ENCODE measurements around the gene STIM2. TPM values are rescaled to one million over a fixed set of nuclear protein-coding genes. Genes with fewer than 3 reads are reported as not detected.

Gene STIM2
- total RNA-seq, 1 experiment from 2014 or later: 15.5 TPM

- Histone ChIP-seq H3K9me2 (replicated peaks; ENCODE audit: low read length) (no peaks in the 10 kb centered on the region), H3K9ac (ENCODE audit: low read length) (no peak overlapping the region), H3K4me1 (ENCODE audit: insufficient read depth, low read length) (no peaks in the 10 kb centered on the region), H3K27ac (ENCODE audit: low read length) (no peak overlapping the region), H3K9me3 (ENCODE audit: low read length) (no peaks in the 10 kb centered on the region), H3K27me3 (ENCODE audit: low read length) (no peaks in the 10 kb centered on the region), H3K79me2 (ENCODE audit: low read length) (no peaks in the 10 kb centered on the region), H3K36me3 (ENCODE audit: low read depth, low read length) (no peaks in the 10 kb centered on the region), H4K20me1 (ENCODE audit: low read length) (no peaks in the 10 kb centered on the region), H3F3A (ENCODE audit: low read length, unreplicated experiment) (no peaks in the 10 kb centered on the region), H3K4me2 (ENCODE audit: low read length) (no peak overlapping the region), H3K4me3 (ENCODE audit: low read length) (no peak overlapping the region), H2AFZ (ENCODE audit: low read length) (no peak overlapping the region)
- ChIA-PET POLR2A (ENCODE audit: unreplicated experiment) (no interaction called here), CTCF (no interaction called here)
- intact Hi-C loops (cut with micrococcal nuclease): no loop called here
- ATAC-seq (no peak), DNase-seq (no peak)
- BruUV-seq (replicated peaks): no TSS peak
- TF ChIP-seq EZH2phosphoT487 (IDR thresholded peaks at IDR 0.05; ENCODE audit: borderline replicate concordance, low read length): no peak
- no peak for TF ChIP-seq CTCF (conservative IDR thresholded peaks at IDR 0.05; ENCODE audit: low read depth, low read length)
- TF ChIP-seq EZH2 (IDR thresholded peaks at IDR 0.05; ENCODE audit: low read length, unreplicated experiment): no peak
These were observed 117.9 kb downstream of the STIM2 start for GRCh38 chr4:26978387-26979053.

- ChIA-PET CTCF (no interaction called here), POLR2A (ENCODE audit: unreplicated experiment) (no interaction called here)
- Histone ChIP-seq H3K27me3 (ENCODE audit: low read length) (no peaks in the 10 kb centered on the region), H3K9me3 (ENCODE audit: low read length) (no peaks in the 10 kb centered on the region), H4K20me1 (ENCODE audit: low read length) (no peaks in the 10 kb centered on the region), H3K9me2 (replicated peaks; ENCODE audit: low read length) (no peaks in the 10 kb centered on the region), H3K9ac (ENCODE audit: low read length) (no peak overlapping the region), H3K4me3 (ENCODE audit: low read length) (no peak overlapping the region), H2AFZ (ENCODE audit: low read length) (no peak overlapping the region), H3K27ac (ENCODE audit: low read length) (no peak overlapping the region), H3K36me3 (ENCODE audit: low read depth, low read length) (no peaks in the 10 kb centered on the region), H3K4me2 (ENCODE audit: low read length) (no peak overlapping the region), H3K79me2 (ENCODE audit: low read length) (no peaks in the 10 kb centered on the region), H3F3A (ENCODE audit: low read length, unreplicated experiment) (no peaks in the 10 kb centered on the region), H3K4me1 (ENCODE audit: insufficient read depth, low read length) (no peaks in the 10 kb centered on the region)
- intact Hi-C loops (cut with micrococcal nuclease): no loop called here
- no peak for TF ChIP-seq EZH2 (IDR thresholded peaks at IDR 0.05; ENCODE audit: low read length, unreplicated experiment)
- no peak for TF ChIP-seq EZH2phosphoT487 (IDR thresholded peaks at IDR 0.05; ENCODE audit: borderline replicate concordance, low read length)
- no peak for TF ChIP-seq CTCF (conservative IDR thresholded peaks at IDR 0.05; ENCODE audit: low read depth, low read length)
- DNase-seq: no peak
- BruUV-seq (replicated peaks): no TSS peak
- ATAC-seq: no peak
These were observed 124.3 kb downstream of the STIM2 start for GRCh38 chr4:26984896-26985295.

GRCh38 chr4:26985873-26986272 is 125.2 kb downstream of the STIM2 start:
- no TSS peak for BruUV-seq (replicated peaks)
- H3K79me2 ChIP-seq (ENCODE audit: low read length): no peaks in the 10 kb centered on the region
- H3K27me3 ChIP-seq (ENCODE audit: low read length): no peaks in the 10 kb centered on the region
- no peak overlapping the region for H3K9ac ChIP-seq (ENCODE audit: low read length)
- ChIA-PET POLR2A (ENCODE audit: unreplicated experiment) (no interaction called here), CTCF (no interaction called here)
- ATAC-seq (no peak), DNase-seq (no peak)
- H3K4me1 ChIP-seq (ENCODE audit: insufficient read depth, low read length): no peaks in the 10 kb centered on the region
- TF ChIP-seq EZH2phosphoT487 (IDR thresholded peaks at IDR 0.05; ENCODE audit: borderline replicate concordance, low read length) (no peak), EZH2 (IDR thresholded peaks at IDR 0.05; ENCODE audit: low read length, unreplicated experiment) (no peak), CTCF (conservative IDR thresholded peaks at IDR 0.05; ENCODE audit: low read depth, low read length) (no peak)
- no peaks in the 10 kb centered on the region for H3K9me3 ChIP-seq (ENCODE audit: low read length)
- H3K27ac ChIP-seq (ENCODE audit: low read length): no peak overlapping the region
- H3K4me3 ChIP-seq (ENCODE audit: low read length): no peak overlapping the region
- H3F3A ChIP-seq (ENCODE audit: low read length, unreplicated experiment): no peaks in the 10 kb centered on the region
- H4K20me1 ChIP-seq (ENCODE audit: low read length): no peaks in the 10 kb centered on the region
- no peaks in the 10 kb centered on the region for H3K9me2 ChIP-seq (replicated peaks; ENCODE audit: low read length)
- no peak overlapping the region for H2AFZ ChIP-seq (ENCODE audit: low read length)
- no peaks in the 10 kb centered on the region for H3K36me3 ChIP-seq (ENCODE audit: low read depth, low read length)
- H3K4me2 ChIP-seq (ENCODE audit: low read length): no peak overlapping the region
- intact Hi-C loops (cut with micrococcal nuclease): no loop called here

Data from PC-3 (cell line).